ENCODE data around the gene LRRC4C.

Gene LRRC4C

GRCh38 chr11:40139536-40139935 is 1319.9 kb downstream of the LRRC4C start:
- no peak for DNase-seq

- DNase-seq = no peak
These were observed 1320.4 kb downstream of the LRRC4C start for GRCh38 chr11:40139066-40139465.

GRCh38 chr11:40134820-40135570 is 1324.5 kb downstream of the LRRC4C start:
- no peak for DNase-seq

GRCh38 chr11:40133498-40133897 is 1326.0 kb downstream of the LRRC4C start:
- DNase-seq = no peak

- DNase-seq = no peak
These were observed 1326.5 kb downstream of the LRRC4C start for GRCh38 chr11:40132912-40133311.

GRCh38 chr11:40130427-40130826 is 1329.0 kb downstream of the LRRC4C start:
- no peak for DNase-seq

GRCh38 chr11:40129266-40129665 is 1330.2 kb downstream of the LRRC4C start:
- DNase-seq = no peak

- DNase-seq = no peak
These were observed 1334.4 kb downstream of the LRRC4C start for GRCh38 chr11:40125054-40125453.

GRCh38 chr11:40119661-40120060 is 1339.8 kb downstream of the LRRC4C start:
- DNase-seq = no peak

GRCh38 chr11:40118780-40119179 is 1340.7 kb downstream of the LRRC4C start:
- DNase-seq = no peak

GRCh38 chr11:40118026-40118425 is 1341.4 kb downstream of the LRRC4C start:
- no peak for DNase-seq

- DNase-seq = no peak
These were observed 1354.4 kb downstream of the LRRC4C start for GRCh38 chr11:40104941-40105550.

GRCh38 chr11:40100781-40101180 is 1358.7 kb downstream of the LRRC4C start:
- DNase-seq = no peak

- no peak for DNase-seq
These were observed 1359.3 kb downstream of the LRRC4C start for GRCh38 chr11:40100162-40100553.

- no peak for DNase-seq
These were observed 1359.9 kb downstream of the LRRC4C start for GRCh38 chr11:40099426-40100161.

- DNase-seq = no peak
These were observed 1364.0 kb downstream of the LRRC4C start for GRCh38 chr11:40095446-40095845.

- no peak for DNase-seq
These were observed 1364.5 kb downstream of the LRRC4C start for GRCh38 chr11:40094954-40095353.

GRCh38 chr11:40080434-40080833 is 1379.0 kb downstream of the LRRC4C start:
- no peak for DNase-seq
